Stimulated activated CD8-positive, alpha-beta memory T cell treated with anti-CD3 and anti-CD28 coated beads, Interleukin-12 subunit alpha, Interleukin-12 subunit beta, amount 100 ng/mL, for 24 hours (primary cell): ENCODE measurements around the gene TPSD1.
"Not testable (repeated sequence)": the region's sequence is repeated elsewhere in the genome, so short reads cannot be mapped to it uniquely, and the experiment has no call there.

ENCODE experiments used
- DNase-seq: peaks from one replicate; pipeline ENCODE4 v3.0.0-alpha.2; 2020; ENCODE audit errors: extremely low read depth

The TPSD1 gene

DNA sequence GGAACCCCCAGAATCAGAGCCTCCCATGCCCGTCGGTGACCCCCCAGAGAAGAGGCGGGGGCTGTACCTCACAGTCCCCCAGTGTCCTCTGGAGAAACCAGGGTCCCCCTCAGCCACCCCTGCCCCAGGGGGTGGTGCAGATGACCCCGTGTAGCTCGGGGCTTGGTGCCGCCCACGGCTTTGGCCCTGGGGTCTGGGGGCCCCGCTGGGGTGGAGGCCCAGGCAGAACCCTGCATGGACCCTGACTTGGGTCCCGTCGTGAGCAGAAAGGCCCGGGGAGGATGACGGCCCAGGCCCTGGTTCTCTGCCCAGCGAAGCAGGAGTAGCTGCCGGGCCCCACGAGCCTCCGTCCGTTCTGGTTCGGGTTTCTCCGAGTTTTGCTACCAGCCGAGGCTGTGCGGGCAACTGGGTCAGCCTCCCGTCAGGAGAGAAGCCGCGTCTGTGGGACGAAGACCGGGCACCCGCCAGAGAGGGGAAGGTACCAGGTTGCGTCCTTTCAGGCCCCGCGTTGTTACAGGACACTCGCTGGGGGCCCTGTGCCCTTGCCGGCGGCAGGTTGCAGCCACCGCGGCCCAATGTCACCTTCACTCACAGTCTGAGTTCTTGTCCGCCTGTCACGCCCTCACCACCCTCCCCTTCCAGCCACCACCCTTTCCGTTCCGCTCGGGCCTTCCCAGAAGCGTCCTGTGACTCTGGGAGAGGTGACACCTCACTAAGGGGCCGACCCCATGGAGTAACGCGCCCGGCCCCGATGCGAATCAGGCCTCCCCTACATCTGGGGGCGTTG is 34.8 kb upstream of the TPSD1 start:
- no peak for DNase-seq

GRCh38 chr16:1221628-1222552 is 34.0 kb upstream of the TPSD1 start:
- DNase-seq, result no peak

DNA sequence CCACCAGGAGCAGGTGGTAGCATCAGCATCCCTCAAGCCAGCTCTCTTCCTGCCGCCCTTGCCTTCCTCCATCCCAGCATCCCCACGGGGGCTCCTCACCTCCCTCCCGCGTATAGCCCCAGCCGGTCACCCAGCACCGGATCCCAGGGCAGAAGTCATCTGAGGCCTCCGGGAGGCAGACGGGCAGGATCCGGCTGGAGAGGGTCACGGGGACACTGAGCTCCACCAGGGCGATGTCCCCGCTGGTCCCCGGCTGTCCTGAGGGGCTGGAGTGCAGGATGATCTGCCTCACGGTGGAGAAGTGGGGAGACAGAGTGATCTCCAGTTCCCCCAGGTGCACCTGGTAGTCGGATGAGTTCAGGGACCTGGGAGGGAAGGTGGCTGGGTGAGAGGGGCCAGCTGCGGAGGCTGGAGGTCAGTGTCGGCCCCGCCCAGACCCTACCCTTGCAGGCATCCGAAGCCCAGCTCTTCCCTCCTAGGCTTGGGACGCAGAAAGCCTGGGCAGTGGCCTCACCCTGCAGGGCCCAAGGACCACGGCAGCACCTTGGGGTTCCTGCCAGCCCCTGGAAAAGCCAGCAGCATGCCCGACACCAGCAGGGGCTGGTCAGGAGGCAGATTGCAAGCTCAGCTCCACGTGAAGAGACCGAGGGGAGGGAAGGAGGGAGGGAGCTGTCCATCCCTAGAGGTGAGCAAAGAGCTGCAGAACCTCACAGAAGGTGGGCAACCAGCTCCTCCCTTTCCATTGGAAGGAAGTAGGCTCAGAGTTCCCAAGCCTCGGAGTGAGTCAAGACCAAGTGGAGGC is 33.1 kb upstream of the TPSD1 start:
- DNase-seq, result no peak

DNA sequence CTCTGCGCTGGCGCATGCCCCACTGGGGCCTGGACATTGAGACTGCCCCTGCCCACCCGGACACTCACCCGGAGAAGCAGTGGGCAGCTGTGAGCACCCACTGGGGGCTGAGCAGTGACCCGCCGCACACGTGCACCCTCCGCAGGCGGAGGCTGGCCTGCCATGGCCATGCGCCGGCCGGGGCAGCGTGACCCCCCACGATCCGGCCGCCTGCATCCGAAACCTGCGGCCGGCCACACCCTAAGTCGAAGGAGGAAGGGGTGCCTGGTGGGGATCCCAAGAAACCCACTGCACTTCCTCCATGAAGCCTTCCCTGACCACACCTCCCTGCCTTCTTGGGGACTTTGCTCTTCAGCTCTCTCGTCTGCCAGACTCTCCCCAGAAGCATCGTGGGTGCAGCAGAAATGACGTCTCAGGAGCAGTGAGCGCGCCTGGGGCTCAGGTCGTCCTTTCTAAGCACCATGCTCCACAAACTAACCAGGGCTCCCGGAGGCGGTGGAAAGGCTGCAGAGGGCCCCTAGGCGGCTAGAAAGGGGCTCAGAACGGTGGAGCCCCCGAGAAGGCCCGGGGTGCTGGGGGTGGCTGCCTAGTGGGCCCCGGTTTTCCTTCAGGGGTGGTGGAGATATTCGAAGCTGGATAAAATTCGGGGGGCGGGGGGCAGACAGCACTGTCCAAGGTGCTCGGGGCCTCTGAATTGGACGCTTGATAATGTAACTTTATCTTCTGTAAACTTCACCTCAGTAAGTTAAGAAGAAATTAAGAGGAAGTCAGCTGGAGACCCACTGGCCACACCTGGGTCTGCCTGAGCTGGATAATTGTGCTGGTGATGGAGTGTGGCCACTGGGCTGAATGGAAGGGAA is 32.3 kb upstream of the TPSD1 start:
- DNase-seq, result no peak

DNA sequence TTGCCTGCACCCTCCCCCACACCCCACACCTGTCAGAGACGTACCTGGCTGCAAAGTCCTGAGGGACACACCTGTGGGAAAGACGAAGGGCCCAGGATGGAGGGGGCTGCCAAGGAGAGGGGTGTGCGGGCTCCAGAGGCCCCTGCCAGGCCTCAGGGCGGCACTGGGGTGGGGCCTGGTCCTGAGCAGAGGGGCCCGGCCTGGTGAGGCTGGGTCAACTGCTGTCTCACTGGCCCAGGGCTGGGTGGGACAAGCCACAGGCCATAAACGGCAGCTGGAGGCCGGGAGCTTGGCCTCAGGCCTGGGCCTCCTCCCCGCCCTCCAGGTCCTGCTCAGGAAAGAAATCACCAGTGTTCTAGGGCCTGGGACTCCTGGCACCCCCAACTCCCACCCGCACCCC is 31.3 kb upstream of the TPSD1 start:
- DNase-seq, result no peak

DNA sequence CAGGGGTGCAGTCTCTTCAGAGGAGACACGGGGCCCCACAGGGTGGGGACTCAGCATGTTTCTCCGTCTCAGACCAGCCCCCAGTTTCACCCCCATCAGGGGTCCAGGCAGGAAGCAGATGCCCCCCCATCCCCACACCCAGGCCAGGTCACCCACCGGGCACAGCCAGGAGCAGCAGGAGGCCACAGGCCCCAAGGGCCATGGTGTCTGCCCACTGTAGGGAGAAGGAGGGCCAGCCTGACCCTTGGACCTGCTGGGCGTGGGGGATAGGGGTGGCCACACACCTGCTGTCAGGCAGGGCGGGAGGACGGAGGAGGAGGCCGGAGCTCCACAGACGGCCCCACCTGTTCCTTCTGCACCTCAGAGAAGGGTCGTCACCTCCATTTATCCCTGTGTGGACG is 30.8 kb upstream of the TPSD1 start, which contains the start of gene TPSG1:
Gene TPSG1, minus strand, starts transcription at position 218 of the 401 bp plus-strand sequence. Its CDS starts 16 bp downstream, at position 202.
- DNase-seq, result no peak

DNA sequence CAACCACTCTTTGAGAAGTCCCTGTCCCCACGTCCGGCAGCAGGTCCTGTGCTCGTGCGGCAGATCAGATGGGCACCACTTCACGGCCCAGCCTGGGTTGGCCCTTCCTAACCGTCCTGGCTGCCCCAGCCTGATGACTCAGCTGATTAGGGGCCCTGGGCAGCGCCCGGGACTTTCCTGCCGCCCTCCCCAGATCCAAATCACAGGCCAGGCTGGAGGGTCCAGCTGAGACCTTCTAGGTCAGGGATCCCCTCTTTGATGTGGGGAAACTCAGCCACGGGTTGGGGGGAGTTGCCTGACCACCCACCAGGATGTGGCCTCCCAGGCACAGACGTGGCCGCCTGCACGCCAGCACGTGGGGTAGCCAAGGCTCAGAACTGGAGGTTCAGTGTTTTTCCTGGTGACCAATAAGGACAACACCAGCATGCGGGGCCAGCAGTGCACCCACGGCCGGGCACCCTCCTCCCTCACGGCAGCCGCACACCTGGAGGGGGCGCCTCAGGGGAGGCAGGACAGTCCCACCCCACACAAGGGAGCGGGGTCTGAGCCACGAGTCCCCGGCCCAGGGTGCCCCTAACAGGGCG is 30.0 kb upstream of the TPSD1 start:
- not testable (repeated sequence) for DNase-seq

DNA sequence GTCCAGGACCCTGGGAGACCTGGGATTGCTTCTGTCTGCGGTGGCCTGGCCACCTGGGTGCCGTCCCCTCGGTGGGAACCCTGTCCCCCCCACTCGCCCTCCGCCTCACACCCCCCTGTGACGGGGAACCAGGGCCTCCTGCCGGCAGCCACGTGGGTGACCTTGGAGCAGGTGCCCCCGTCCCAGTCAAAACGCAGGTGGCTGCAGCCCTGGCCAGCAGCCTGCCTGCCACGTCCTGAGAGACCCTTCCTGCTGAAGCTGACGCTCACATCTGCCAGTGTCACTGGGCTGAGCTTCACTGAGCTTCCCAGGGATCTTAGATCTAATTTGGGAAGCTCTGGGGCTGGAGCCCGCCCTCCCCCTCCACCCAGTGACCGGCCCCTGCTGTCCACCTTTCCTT is 29.2 kb upstream of the TPSD1 start:
- not testable (repeated sequence) for DNase-seq

- not testable (repeated sequence) for DNase-seq
These were observed 27.6 kb upstream of the TPSD1 start for GRCh38 chr16:1228227-1228626.

DNA sequence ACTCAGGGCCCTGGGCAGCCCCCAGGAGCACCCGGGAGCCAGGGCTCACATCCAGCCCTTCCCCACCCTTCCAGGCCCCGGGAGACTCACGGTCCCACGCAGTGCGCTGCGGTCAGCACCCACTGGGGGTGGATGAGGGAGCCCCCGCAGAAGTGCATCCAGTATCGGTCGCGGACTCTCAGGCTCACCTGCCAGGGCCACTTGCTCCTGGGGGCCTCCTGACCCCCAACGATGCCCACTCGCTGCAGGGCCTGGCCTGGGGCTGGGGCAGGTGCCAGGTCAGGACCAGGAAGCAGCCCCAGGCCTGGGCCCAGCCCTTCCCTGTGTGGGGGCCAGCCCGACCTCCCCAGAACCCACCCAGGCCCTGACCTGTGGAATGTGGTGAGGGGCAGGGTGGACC is 26.4 kb upstream of the TPSD1 start:
- DNase-seq, result not testable (repeated sequence)

GRCh38 chr16:1230084-1230470 is 25.8 kb upstream of the TPSD1 start, which contains the start of gene TPSB2:
Gene TPSB2 (minus strand): TSS chr16:1230184. CDS start chr16:1229951, 233 bp downstream.
- DNase-seq, result not testable (repeated sequence)

DNA sequence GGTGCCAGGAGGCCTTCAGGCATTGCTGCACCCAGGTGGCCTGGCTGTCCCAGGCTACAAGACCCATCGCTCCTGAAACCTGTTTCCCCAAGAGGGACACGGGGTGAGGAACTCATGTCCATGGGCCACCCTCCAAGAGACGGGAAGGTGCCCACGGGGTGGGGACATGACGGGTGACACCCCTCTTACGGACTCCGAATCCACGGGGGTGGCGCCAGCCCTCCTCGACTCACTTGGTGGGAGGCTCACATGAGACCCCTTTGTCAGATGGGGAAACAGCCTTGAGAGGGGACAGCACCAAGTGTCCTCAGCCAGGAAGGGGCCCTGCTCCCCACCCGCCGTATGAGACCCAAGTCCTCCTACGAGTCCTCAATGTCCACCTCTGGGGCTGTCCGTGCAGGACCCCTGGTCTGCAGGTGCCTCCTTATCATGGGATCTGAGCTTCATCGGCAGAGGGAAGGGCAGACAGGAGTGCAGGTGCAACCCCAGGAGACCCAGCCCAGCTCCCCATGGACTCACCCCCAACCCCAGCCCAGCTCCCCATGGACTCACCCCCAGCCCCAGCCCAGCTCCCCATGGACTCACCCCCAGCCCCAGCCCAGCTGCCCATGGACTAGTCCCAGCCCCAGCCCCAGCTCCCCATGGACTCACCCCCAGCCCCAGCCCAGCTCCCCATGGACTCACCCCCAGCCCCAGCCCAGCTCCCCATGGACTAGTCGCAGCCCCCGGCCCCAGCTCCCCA is 25.2 kb upstream of the TPSD1 start:
- not testable (repeated sequence) for DNase-seq

GRCh38 chr16:1231301-1231700 is 24.6 kb upstream of the TPSD1 start:
- not testable (repeated sequence) for DNase-seq

GRCh38 chr16:1232049-1232748 is 23.7 kb upstream of the TPSD1 start:
- DNase-seq, result not testable (repeated sequence)

DNA sequence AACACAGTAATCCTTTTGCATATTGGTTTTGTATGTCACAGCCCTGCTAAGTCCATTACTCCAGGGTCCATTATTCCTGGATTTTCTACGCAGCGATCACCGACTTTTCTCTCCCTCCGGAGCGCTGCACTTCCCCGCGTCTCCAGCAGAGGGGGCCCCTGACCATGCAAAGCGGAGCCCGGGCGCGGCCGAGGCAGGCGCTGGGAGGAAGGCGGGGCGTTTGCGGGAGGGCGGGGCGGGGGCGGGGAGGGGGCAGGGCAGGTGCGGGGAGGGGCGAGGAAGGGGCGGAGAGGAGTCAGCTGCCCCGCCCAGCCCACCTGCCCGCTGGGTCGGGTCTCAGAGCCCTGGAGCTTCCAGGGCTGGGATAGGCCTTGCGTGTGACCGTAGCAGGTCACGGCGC is 19.2 kb upstream of the TPSD1 start:
- DNase-seq, result not testable (repeated sequence)

DNA sequence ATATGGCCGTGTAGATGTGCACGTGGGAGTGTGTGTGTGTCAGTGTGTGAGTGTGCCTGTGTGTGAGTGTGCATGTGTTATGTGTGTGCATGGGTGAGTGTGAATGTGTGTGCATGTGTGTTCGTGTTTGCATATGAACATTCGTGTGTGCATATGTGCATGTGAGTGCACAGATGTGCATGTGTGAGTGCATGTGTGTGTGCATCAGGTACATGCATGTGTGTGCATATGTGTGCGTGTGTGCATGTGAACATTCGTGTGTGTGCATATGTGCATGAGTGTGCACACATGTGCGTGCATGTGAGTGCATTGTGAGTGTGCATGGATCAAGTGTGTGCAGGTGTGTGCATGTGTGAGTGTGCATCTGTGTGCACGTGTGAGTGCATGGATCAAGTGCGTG is 17.9 kb upstream of the TPSD1 start:
- no peak for DNase-seq

DNA sequence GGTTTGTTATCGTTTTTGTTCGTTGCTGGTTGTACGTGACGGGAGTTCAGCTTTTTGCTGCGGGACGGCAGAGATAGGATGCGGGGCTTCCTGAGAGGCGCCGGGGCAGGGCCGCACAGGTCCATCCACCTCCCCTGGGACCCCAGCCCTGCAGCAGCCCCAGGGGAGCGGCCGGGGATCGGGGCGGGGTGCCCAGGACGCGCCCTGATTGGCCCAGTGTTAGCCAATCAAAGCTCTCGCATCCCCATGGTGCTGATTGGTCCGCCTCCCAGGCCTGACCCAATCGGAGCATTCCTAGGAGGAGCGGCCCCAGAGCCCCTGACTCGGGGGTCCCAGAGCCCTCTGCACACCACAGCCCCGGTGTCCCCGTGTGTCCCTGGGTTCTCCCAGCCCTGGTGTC is 17.0 kb upstream of the TPSD1 start:
- not testable (repeated sequence) for DNase-seq

GRCh38 chr16:1239575-1239974 is 16.3 kb upstream of the TPSD1 start:
- not testable (repeated sequence) for DNase-seq

GRCh38 chr16:1240436-1240835 is 15.4 kb upstream of the TPSD1 start, which contains the start of gene TPSAB1:
Gene TPSAB1 (plus strand): TSS chr16:1240705. CDS start chr16:1240939, 234 bp downstream.
- not testable (repeated sequence) for DNase-seq
